Cardiac fibroblast (primary cell): ENCODE results near the gene KERA.

ENCODE experiments used
- DNase-seq, 2 donors: peaks; one replicate each; pipeline versions ENCODE4 v3.0.0 to v3.0.0-alpha.2; 2010; ENCODE audit warnings: low read depth in 2 of 2
- H3K4me3 ChIP-seq, 2 donors: replicated peaks in 1 of 2; 1 replicate in 1 of 2; 2 replicates in 1 of 2; pipeline ENCODE4 v1.5.1; 2011; ENCODE audit warnings: low read depth in 2 of 2, low read length in 2 of 2, mild to moderate bottlenecking in 2 of 2, moderate library complexity in 1 of 2
- CTCF ChIP-seq: IDR thresholded peaks from one replicate; pipeline ENCODE4 v1.5.1; 2011; ENCODE audit warnings: low read depth, mild to moderate bottlenecking, low read length, inconsistent platforms

Gene KERA

GRCh38 chr12:91004872-91005271, 53.0 kb downstream of the KERA start, which contains the start of gene EPYC:
EPYC (minus strand) TSS chr12:91004972; CDS start chr12:91002565, 2,407 bp downstream.
- no peak for DNase-seq
- H3K4me3 ChIP-seq = no peak within 1 kb of the TSS
- TF ChIP-seq CTCF = no peak

DNA sequence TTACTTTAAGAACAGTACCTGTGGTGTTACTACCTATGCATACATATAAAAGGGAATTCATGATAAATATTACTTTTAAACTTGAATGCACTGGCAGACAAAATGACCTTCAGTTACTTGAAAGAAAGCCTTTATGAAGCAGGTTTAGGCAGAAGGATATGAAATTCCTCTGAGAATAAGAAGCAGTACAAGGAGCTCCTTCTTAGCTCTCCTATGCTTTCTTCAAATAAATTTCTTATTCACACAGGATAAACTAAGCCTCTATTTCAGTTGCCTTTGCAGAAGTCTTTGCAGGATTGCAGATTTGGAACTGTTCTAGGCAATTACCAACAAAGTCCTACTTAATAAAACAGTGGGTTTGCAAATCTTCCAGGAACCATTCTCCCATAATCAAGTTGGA, 54.1 kb downstream of the KERA start:
- TF ChIP-seq CTCF = no peak
- H3K4me3 ChIP-seq = no peak overlapping the region
- no peak for DNase-seq

DNA sequence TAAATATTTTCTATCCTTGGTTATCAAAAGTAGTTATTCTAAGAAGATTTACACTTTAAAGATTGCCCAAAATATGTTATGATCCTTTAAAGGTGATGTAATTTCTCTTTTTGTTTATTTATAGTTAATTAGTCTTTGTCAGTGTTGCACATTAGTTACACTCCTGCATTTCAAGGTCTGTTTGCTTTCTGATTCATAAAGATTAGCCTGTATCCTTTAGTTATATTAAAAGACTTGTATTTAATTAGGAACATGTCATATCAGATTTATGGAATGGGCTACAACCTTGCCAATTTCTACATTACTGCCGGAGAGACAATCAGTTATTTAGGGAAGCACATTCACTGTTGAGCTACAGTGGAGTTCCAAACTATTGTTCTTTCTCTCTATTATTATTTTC, 56.5 kb downstream of the KERA start:
- no peak for TF ChIP-seq CTCF
- DNase-seq = no peak
- no peak overlapping the region for H3K4me3 ChIP-seq
